Endothelial cell of umbilical vein (primary cell): ENCODE data around the gene CYP11A1. TPM values are rescaled to one million over a fixed set of nuclear protein-coding genes. Genes with fewer than 3 reads are reported as not detected.

Experiments used
- BruUV-seq: library from RNA; stranded (reverse); fragments of 400-500 nt; replicated peaks from 2 replicates; lab custom pipeline; 2021; lab: Mats Ljungman, UMichigan
- CTCF ChIA-PET: fragments of 300-600, 350-600 bp; sonication (Branson Sonifier 250); formaldehyde crosslinking; loops from one replicate; lab custom pipeline; 2021; ENCODE audit warnings: antibody characterized with exemption, inconsistent platforms; lab: Charles Lee
- POLR2A ChIA-PET: fragments of 300-600, 350-600 bp; sonication (Branson Sonifier 250); formaldehyde crosslinking; loops from one replicate; lab custom pipeline; 2021; ENCODE audit warnings: antibody characterized with exemption, inconsistent platforms; lab: Charles Lee
- DNase-seq: peaks from one replicate; pipeline ENCODE4 v3.0.0-alpha.2; 2011; ENCODE audit warnings: low read depth, low spot score
- FAIRE-seq: peaks from 2 replicates; lab custom pipeline; 2011; peaks lifted over from hg19 to GRCh38; lab: Jason Lieb, UNC
- H2AFZ ChIP-seq: 2 replicates; pipeline ENCODE4 v1.6.0; 2012; ENCODE audit warnings: low read depth, low read length, control low read depth, inconsistent platforms
- H3K27ac ChIP-seq: 2 replicates; pipeline ENCODE4 v1.5.1; 2011; ENCODE audit warnings: low read depth, mild to moderate bottlenecking, control low read depth, low read length, moderate library complexity; ENCODE audit not compliant: insufficient read depth
- H3K27me3 ChIP-seq, 2 experiments: 2 replicates each; pipeline versions ENCODE4 v1.6.0 to v1.6.1; 2011; ENCODE audit warnings: low read length in 2 of 2, mixed read lengths in 1 of 2; ENCODE audit not compliant: control insufficient read depth in 2 of 2, insufficient read depth in 2 of 2
- H3K36me3 ChIP-seq, 2 experiments: 2 replicates in 1 of 2; 3 replicates in 1 of 2; pipeline ENCODE4 v1.5.1; 2011; ENCODE audit warnings: low read length in 2 of 2, mild to moderate bottlenecking in 1 of 2, moderate library complexity in 1 of 2; ENCODE audit not compliant: control insufficient read depth in 2 of 2, insufficient read depth in 2 of 2; ENCODE audit errors: extremely low read depth in 1 of 2
- H3K4me1 ChIP-seq: 3 replicates; pipeline ENCODE4 v1.5.1; 2011; ENCODE audit warnings: mild to moderate bottlenecking, low read length; ENCODE audit not compliant: control insufficient read depth, insufficient read depth; ENCODE audit errors: extremely low read depth
- H3K4me2 ChIP-seq: 2 replicates; pipeline ENCODE4 v1.6.1; 2011; ENCODE audit warnings: low read length, control low read depth, mixed read lengths; ENCODE audit not compliant: insufficient read depth
- H3K4me3 ChIP-seq, 3 experiments: fragments of 200-600 bp in 1 of 3; sonication (generic), shearing (Covaris generic) in 1 of 3; replicated peaks in 1 of 3; 2 replicates each; pipeline ENCODE4 v1.5.1; 2011 to 2016; ENCODE audit warnings: control low read depth in 3 of 3, low read length in 3 of 3, mild to moderate bottlenecking in 2 of 3, inconsistent platforms in 1 of 3, low read depth in 1 of 3, moderate library complexity in 1 of 3; ENCODE audit not compliant: insufficient read depth in 1 of 3
- H3K79me2 ChIP-seq: 2 replicates; pipeline ENCODE4 v1.6.0; 2012; ENCODE audit warnings: low read length, inconsistent platforms; ENCODE audit not compliant: control insufficient read depth, insufficient read depth
- H3K9ac ChIP-seq: replicated peaks from 2 replicates; pipeline ENCODE3; 2011; ENCODE audit warnings: low read length, control low read depth; ENCODE audit not compliant: insufficient read depth; ENCODE audit errors: extremely low read depth
- H3K9me1 ChIP-seq: replicated peaks from 3 replicates; pipeline ENCODE4 v1.6.0; 2011; ENCODE audit warnings: mild to moderate bottlenecking, low read length; ENCODE audit not compliant: control insufficient read depth, insufficient read depth; ENCODE audit errors: extremely low read depth
- H3K9me3 ChIP-seq: replicated peaks from 2 replicates; pipeline ENCODE4 v1.5.1; 2012; ENCODE audit warnings: low read length, inconsistent platforms; ENCODE audit not compliant: control insufficient read depth, insufficient read depth
- H4K20me1 ChIP-seq: replicated peaks from 2 replicates; pipeline ENCODE3; 2011; ENCODE audit warnings: mild to moderate bottlenecking, low read length; ENCODE audit not compliant: control insufficient read depth, insufficient read depth; ENCODE audit errors: extremely low read depth
- CTCF ChIP-seq, 2 donors: IDR thresholded peaks; 1 replicate in 1 of 2; 2 replicates in 1 of 2; pipeline ENCODE4 v1.5.1; 2011; ENCODE audit warnings: low read length in 2 of 2, mild to moderate bottlenecking in 2 of 2, moderate library complexity in 2 of 2, control low read depth in 1 of 2, inconsistent platforms in 1 of 2, low read depth in 1 of 2; ENCODE audit not compliant: insufficient read depth in 1 of 2; ENCODE audit errors: extremely low read depth in 1 of 2
- EZH2 ChIP-seq: IDR thresholded peaks from 2 replicates; pipeline ENCODE4 v1.6.1; 2012; ENCODE audit warnings: borderline replicate concordance, low read depth, mild to moderate bottlenecking, moderate library complexity, low read length, inconsistent platforms; ENCODE audit not compliant: severe bottlenecking
- FOS ChIP-seq: IDR thresholded peaks from 2 replicates; pipeline ENCODE4 v1.6.1; 2011; ENCODE audit warnings: mild to moderate bottlenecking, low read length, moderate library complexity, borderline replicate concordance; ENCODE audit not compliant: insufficient read depth
- GATA2 ChIP-seq: IDR thresholded peaks from 2 replicates; pipeline ENCODE4 v1.7.0; 2011; ENCODE audit warnings: low read depth, mild to moderate bottlenecking, moderate library complexity, mixed read lengths, low read length; ENCODE audit not compliant: insufficient read length, insufficient read depth
- JUN ChIP-seq: IDR thresholded peaks from 2 replicates; pipeline ENCODE4 v1.6.1; 2011; ENCODE audit warnings: borderline replicate concordance, low read depth; ENCODE audit not compliant: insufficient read length, insufficient read depth
- MAX ChIP-seq: IDR thresholded peaks from 2 replicates; pipeline ENCODE4 v1.6.1; 2011; ENCODE audit not compliant: insufficient read depth, insufficient read length
- MYC ChIP-seq: IDR thresholded peaks from one replicate; pipeline ENCODE4 v1.6.1; 2011; ENCODE audit warnings: mild to moderate bottlenecking, low read depth, low read length
- POLR2A ChIP-seq: IDR thresholded peaks from 2 replicates; pipeline ENCODE4 v1.6.1; 2012; ENCODE audit warnings: low read depth, mild to moderate bottlenecking, control low read depth, low read length
- POLR2AphosphoS5 ChIP-seq: IDR thresholded peaks from 2 replicates; pipeline ENCODE4 v1.6.1; 2012; ENCODE audit warnings: low read depth, mild to moderate bottlenecking, control low read depth, low read length, moderate library complexity; ENCODE audit not compliant: insufficient read depth
- dilution Hi-C: fragments of 300-500 bp; cut with MboI; formaldehyde crosslinking; loops from one replicate; pipeline ENCODE4 v1.15.0; 2019; ENCODE audit warnings: low sequenced_read_pairs; ENCODE audit not compliant: extremely low pct_ligation_motif_present
- intact Hi-C: fragments of 100-400 bp; cut with micrococcal nuclease; formaldehyde crosslinking; loops from one replicate; pipeline ENCODE4 v1.10.0; 2022
- polyA plus RNA-seq, 4 experiments: library from polyadenylated mRNA; depleted of rRNA in 3 of 4; stranded (reverse) in 3 of 4; unstranded in 1 of 4; fragments of >200 nt; gene quantifications; 2 replicates each; pipeline versions ENCODE4 v1.2.1 to v1.2.3, GENCODE V29; 2011 to 2012; ENCODE audit warnings: missing spikeins in 1 of 4
- total RNA-seq: library from RNA; stranded (reverse); gene quantifications from 2 replicates; pipeline ENCODE4 v1.2.3, GENCODE V29; 2021

The CYP11A1 gene
- total and polyA plus RNA-seq, 2 donors (not counting 3 experiments of a cell fraction or from before 2014, with no cell fraction given) = 0.08 TPM; not detected in 1

GRCh38 chr15:74319138-74319460 lies 48.3 kb downstream of the CYP11A1 start:
- ChIA-PET CTCF (interaction anchor here (2.1 to 5.7 kb wide), 5 partner anchors 9 to 369 kb away, joined by 46 to 175 read pairs (median 55); partner anchors contain the start of gene ISLR2), POLR2A (no interaction called here)
- no TSS peak for BruUV-seq
- Histone ChIP-seq H3K27me3 (no peaks in the 10 kb centered on the region), H3K9me3 (no peaks in the 10 kb centered on the region), H3K9me1 (no peaks in the 10 kb centered on the region), H4K20me1 (no peaks in the 10 kb centered on the region), H3K4me3 (no peak overlapping the region), H3K79me2 (no peaks in the 10 kb centered on the region), H3K9ac (no peak overlapping the region), H3K4me1 (no peaks in the 10 kb centered on the region), H3K36me3 (no peaks in the 10 kb centered on the region), H3K27ac (no peak overlapping the region), H2AFZ (no peak overlapping the region), H3K4me2 (no peak overlapping the region)
- FAIRE-seq (no peak), DNase-seq (no peak)
- dilution Hi-C loops (no loop called here), intact Hi-C loops (no loop called here)
- TF ChIP-seq POLR2AphosphoS5 = no peak
- no peak for TF ChIP-seq POLR2A
- TF ChIP-seq EZH2 = no peak
- no peak for TF ChIP-seq GATA2
- no peak for TF ChIP-seq FOS
- TF ChIP-seq MAX = no peak
- no peak for TF ChIP-seq JUN
- TF ChIP-seq MYC = no peak
- no peak for TF ChIP-seq CTCF (IDR thresholded peaks at IDR 0.05; ENCODE audit: extremely low read depth in 1 of 2, insufficient read depth in 1 of 2, low read depth in 1 of 2, low read length in 2 of 2)
